ENCODE measurements around the gene PIK3C3. TPM values are rescaled to one million over a fixed set of nuclear protein-coding genes. Genes with fewer than 3 reads are reported as not detected.
A peak's percentile ranks its signal among the peaks of the same experiment; 100 is the strongest.

PIK3C3 gene
- total RNA-seq, 6 donors from 2014 or later, result 26.5 to 78.6 (median 44.9) TPM

- ATAC-seq (ENCODE audit: low FRiP score in 2 of 2) (peak in 1 of 2 donors; percentile 72), DNase-seq (no peak)
- Histone ChIP-seq H3K9me3 (no peaks in the 10 kb centered on the region), H3K27me3 (no peaks in the 10 kb centered on the region), H3K4me1 (no peaks in the 10 kb centered on the region), H3K4me3 (no peak overlapping the region), H3K36me3 (no peaks in the 10 kb centered on the region), H3K27ac (no peak overlapping the region)
- WGBS, 2 donors, result 61 to 65% methylated on average over 1 of the region's 1 CpG
- TF ChIP-seq POLR2AphosphoS5 (IDR thresholded peaks at IDR 0.05), result no peak
- TF ChIP-seq POLR2A (IDR thresholded peaks at IDR 0.05), result no peak
- TF ChIP-seq EP300 (IDR thresholded peaks at IDR 0.05), result no peak
Observed at GRCh38 chr18:42092848-42093247, 137.8 kb downstream of the PIK3C3 start.

- Histone ChIP-seq H3K4me1 (no peaks in the 10 kb centered on the region), H3K27ac (no peak overlapping the region), H3K36me3 (no peaks in the 10 kb centered on the region), H3K27me3 (no peaks in the 10 kb centered on the region), H3K4me3 (no peak overlapping the region), H3K9me3 (no peaks in the 10 kb centered on the region)
- no peak for ATAC-seq (ENCODE audit: low FRiP score in 2 of 2)
- TF ChIP-seq POLR2A (IDR thresholded peaks at IDR 0.05) (no peak), EP300 (IDR thresholded peaks at IDR 0.05) (no peak), POLR2AphosphoS5 (IDR thresholded peaks at IDR 0.05) (no peak), CTCF (IDR thresholded peaks at IDR 0.05) (no peak)
- no peak for DNase-seq
Observed at GRCh38 chr18:42094875-42095274, 139.8 kb downstream of the PIK3C3 start.

- H3K9me3 ChIP-seq, result no peaks in the 10 kb centered on the region
- H3K27ac ChIP-seq, result no peak overlapping the region
- no peak for TF ChIP-seq POLR2A (IDR thresholded peaks at IDR 0.05)
- no peak for TF ChIP-seq EP300 (IDR thresholded peaks at IDR 0.05)
- TF ChIP-seq POLR2AphosphoS5 (IDR thresholded peaks at IDR 0.05), result no peak
- TF ChIP-seq CTCF (IDR thresholded peaks at IDR 0.05), result no peak
- no peak overlapping the region for H3K4me3 ChIP-seq
- no peaks in the 10 kb centered on the region for H3K36me3 ChIP-seq
- H3K27me3 ChIP-seq, result no peaks in the 10 kb centered on the region
- ATAC-seq (ENCODE audit: low FRiP score in 2 of 2) (no peak), DNase-seq (no peak)
- H3K4me1 ChIP-seq, result no peaks in the 10 kb centered on the region
Observed at GRCh38 chr18:42095732-42096377, 140.8 kb downstream of the PIK3C3 start.

DNA sequence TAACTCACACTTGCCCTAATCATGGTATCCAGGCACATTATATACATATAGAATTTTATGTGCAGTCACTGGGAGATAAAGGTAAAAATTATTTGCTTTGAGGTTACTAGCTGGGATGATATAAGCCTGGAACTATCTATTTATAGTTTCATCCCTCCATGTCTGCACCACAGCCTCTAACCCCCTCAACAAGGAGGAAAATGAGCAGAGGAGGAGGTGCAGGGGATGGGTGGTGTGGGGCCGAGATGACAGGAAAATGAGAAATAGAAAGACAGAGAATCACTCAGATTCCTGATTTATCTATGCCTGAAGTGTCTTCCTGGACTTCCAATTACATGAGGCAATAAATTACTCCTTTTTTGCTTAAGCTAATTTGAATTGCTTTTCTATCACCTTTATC is 145.2 kb downstream of the PIK3C3 start:
- Histone ChIP-seq H3K27me3 (no peaks in the 10 kb centered on the region), H3K4me1 (no peaks in the 10 kb centered on the region), H3K4me3 (no peak overlapping the region), H3K27ac (no peak overlapping the region), H3K36me3 (no peaks in the 10 kb centered on the region), H3K9me3 (no peaks in the 10 kb centered on the region)
- no peak for DNase-seq
- 68 to 69% methylated on average over 1 of the region's 1 CpG for WGBS, 2 donors
- TF ChIP-seq POLR2AphosphoS5 (IDR thresholded peaks at IDR 0.05) (no peak), EP300 (IDR thresholded peaks at IDR 0.05) (no peak)
- no peak for ATAC-seq (ENCODE audit: low FRiP score in 2 of 2)

GRCh38 chr18:42100911-42101310 is 145.9 kb downstream of the PIK3C3 start:
- ATAC-seq (ENCODE audit: low FRiP score in 2 of 2), result no peak
- H3K4me3 ChIP-seq, result no peak overlapping the region
- no peaks in the 10 kb centered on the region for H3K27me3 ChIP-seq
- no peaks in the 10 kb centered on the region for H3K9me3 ChIP-seq
- H3K4me1 ChIP-seq, result no peaks in the 10 kb centered on the region
- no peak overlapping the region for H3K27ac ChIP-seq
- DNase-seq, result no peak
- H3K36me3 ChIP-seq, result no peaks in the 10 kb centered on the region
- WGBS, 2 donors, result 31 to 35% methylated on average over 2 of the region's 2 CpGs
- TF ChIP-seq EP300 (IDR thresholded peaks at IDR 0.05), result no peak
- no peak for TF ChIP-seq POLR2AphosphoS5 (IDR thresholded peaks at IDR 0.05)
- TF ChIP-seq POLR2A (IDR thresholded peaks at IDR 0.05), result no peak
- TF ChIP-seq CTCF (IDR thresholded peaks at IDR 0.05), result no peak

GRCh38 chr18:42105394-42105793 is 150.4 kb downstream of the PIK3C3 start:
- ATAC-seq (ENCODE audit: low FRiP score in 2 of 2) (no peak), DNase-seq (no peak)
- Histone ChIP-seq H3K4me1 (no peaks in the 10 kb centered on the region), H3K4me3 (no peak overlapping the region), H3K9me3 (no peaks in the 10 kb centered on the region), H3K27ac (no peak overlapping the region), H3K36me3 (no peaks in the 10 kb centered on the region), H3K27me3 (no peaks in the 10 kb centered on the region)
- no peak for TF ChIP-seq CTCF (IDR thresholded peaks at IDR 0.05)
- TF ChIP-seq EP300 (IDR thresholded peaks at IDR 0.05), result no peak
- no peak for TF ChIP-seq POLR2A (IDR thresholded peaks at IDR 0.05)
- TF ChIP-seq POLR2AphosphoS5 (IDR thresholded peaks at IDR 0.05), result no peak
- WGBS, 2 donors, result 95 to 97% methylated on average over 2 of the region's 2 CpGs

All from upper lobe of left lung (tissue), 6 donors.